H1 (cell line): ENCODE measurements around the gene LTBR. TPM values are rescaled to one million over a fixed set of nuclear protein-coding genes. Genes with fewer than 3 reads are reported as not detected.
A peak's percentile ranks its signal among the peaks of the same experiment; 100 is the strongest.

ENCODE experiments used
- CTCF ChIA-PET: fragments of 300-600 bp; sonication (Branson Sonifier 250); formaldehyde crosslinking; loops from one replicate; lab custom pipeline; 2021; ENCODE audit not compliant: partially characterized antibody; lab: Charles Lee
- POLR2A ChIA-PET: fragments of 300-600 bp; sonication (Branson Sonifier 250); formaldehyde crosslinking; loops from one replicate; lab custom pipeline; 2021; ENCODE audit warnings: inconsistent platforms; ENCODE audit not compliant: partially characterized antibody; lab: Charles Lee
- DNase-seq, 2 experiments: peaks; one replicate each; pipeline versions ENCODE4 v3.0.0 to v3.0.0-alpha.2; 2010 to 2022; ENCODE audit warnings: low spot score in 2 of 2, low read depth in 1 of 2, mixed read lengths in 1 of 2
- FAIRE-seq: peaks from 2 replicates; lab custom pipeline; 2011; peaks lifted over from hg19 to GRCh38; lab: Jason Lieb, UNC
- H2AFZ ChIP-seq: 2 replicates; pipeline ENCODE4 v1.8.1; 2012; ENCODE audit warnings: low read length, inconsistent platforms
- H2AK5ac ChIP-seq: 2 replicates; pipeline ENCODE4 v1.6.1; 2013; ENCODE audit warnings: low read depth, low read length
- H2BK120ac ChIP-seq: replicated peaks from 2 replicates; pipeline ENCODE3; 2013; ENCODE audit warnings: low read depth, low read length, inconsistent platforms
- H2BK12ac ChIP-seq: 2 replicates; pipeline ENCODE4 v1.6.1; 2013; ENCODE audit warnings: low read depth, low read length
- H2BK15ac ChIP-seq: 2 replicates; pipeline ENCODE4 v1.6.1; 2013; ENCODE audit warnings: low read length
- H2BK20ac ChIP-seq: 2 replicates; pipeline ENCODE4 v1.6.1; 2013; ENCODE audit warnings: low read length
- H2BK5ac ChIP-seq: 2 replicates; pipeline ENCODE4 v1.6.1; 2013; ENCODE audit warnings: low read depth, low read length
- H3K14ac ChIP-seq: 2 replicates; pipeline ENCODE4 v1.6.1; 2013; ENCODE audit warnings: inconsistent platforms; ENCODE audit not compliant: insufficient read length
- H3K18ac ChIP-seq: 2 replicates; pipeline ENCODE4 v1.6.1; 2013; ENCODE audit warnings: low read length; ENCODE audit errors: extremely low read depth
- H3K23ac ChIP-seq: 2 replicates; pipeline ENCODE4 v1.6.1; 2013; ENCODE audit warnings: inconsistent platforms; ENCODE audit not compliant: insufficient read length
- H3K23me2 ChIP-seq: 2 replicates; pipeline ENCODE4 v1.6.1; 2013; ENCODE audit warnings: low read depth, low read length
- H3K27ac ChIP-seq: 2 replicates; pipeline ENCODE4 v1.6.1; 2011; ENCODE audit warnings: low read depth, low read length, inconsistent platforms
- H3K27me3 ChIP-seq, 4 experiments: replicated peaks in 1 of 4; 1 replicate in 1 of 4; 2 replicates in 3 of 4; pipeline versions ENCODE4 v1.6.1 to v1.8.1; 2011 to 2013; ENCODE audit warnings: low read length in 3 of 4, mild to moderate bottlenecking in 3 of 4, inconsistent platforms in 2 of 4, mixed read lengths in 2 of 4, moderate library complexity in 1 of 4; ENCODE audit not compliant: control insufficient read depth in 3 of 4, insufficient read depth in 3 of 4; ENCODE audit errors: extremely low read depth in 1 of 4
- H3K36me3 ChIP-seq, 4 experiments: 2 replicates each; pipeline versions ENCODE4 v1.6.1 to v1.8.1; 2011 to 2013; ENCODE audit warnings: mild to moderate bottlenecking in 4 of 4, low read length in 3 of 4, moderate library complexity in 2 of 4, control low read depth in 1 of 4, inconsistent platforms in 1 of 4; ENCODE audit not compliant: insufficient read depth in 4 of 4, control insufficient read depth in 2 of 4
- H3K4ac ChIP-seq: replicated peaks from 2 replicates; pipeline ENCODE3; 2013; ENCODE audit warnings: low read length, low read depth, mixed read lengths, inconsistent platforms; ENCODE audit not compliant: insufficient read length
- H3K4me1 ChIP-seq, 4 experiments: replicated peaks in 1 of 4; 1 replicate in 1 of 4; 2 replicates in 3 of 4; pipeline versions ENCODE4 v1.6.1 to v1.8.1; 2011 to 2013; ENCODE audit warnings: low read length in 3 of 4, inconsistent platforms in 2 of 4, mixed read lengths in 1 of 4; ENCODE audit not compliant: insufficient read depth in 4 of 4, control insufficient read depth in 3 of 4
- H3K4me2 ChIP-seq, 2 experiments: 2 replicates each; pipeline versions ENCODE4 v1.6.1 to v1.8.1; 2011 to 2013; ENCODE audit warnings: low read depth in 2 of 2, low read length in 2 of 2, control low read depth in 1 of 2, inconsistent platforms in 1 of 2, mild to moderate bottlenecking in 1 of 2; ENCODE audit not compliant: insufficient read depth in 1 of 2
- H3K4me3 ChIP-seq, 4 experiments: fragments of 200-600, 300-600 bp in 1 of 4; sonication (generic), shearing (Covaris generic), sonication (Bioruptor Twin) in 1 of 4; 2 replicates each; pipeline versions ENCODE4 v1.5.1 to v1.8.1; 2011 to 2016; ENCODE audit warnings: low read length in 4 of 4, low read depth in 3 of 4, control low read depth in 2 of 4, inconsistent platforms in 2 of 4, mild to moderate bottlenecking in 2 of 4, mixed read lengths in 1 of 4, moderate library complexity in 1 of 4; ENCODE audit not compliant: insufficient read depth in 2 of 4; ENCODE audit errors: extremely low read depth in 1 of 4
- H3K56ac ChIP-seq: replicated peaks from 2 replicates; pipeline ENCODE3; 2013; ENCODE audit warnings: low read depth, mild to moderate bottlenecking, mixed read lengths, low read length, inconsistent platforms; ENCODE audit not compliant: insufficient read length
- H3K79me1 ChIP-seq: 2 replicates; pipeline ENCODE4 v1.6.1; 2013; ENCODE audit warnings: low read depth, low read length, control low read depth
- H3K79me2 ChIP-seq, 2 experiments: 2 replicates each; pipeline versions ENCODE4 v1.6.1 to v1.8.1; 2012 to 2013; ENCODE audit warnings: low read length in 2 of 2, mild to moderate bottlenecking in 2 of 2, inconsistent platforms in 1 of 2; ENCODE audit not compliant: insufficient read depth in 2 of 2, control insufficient read depth in 1 of 2
- H3K9ac ChIP-seq, 4 experiments: replicated peaks in 1 of 4; 1 replicate in 1 of 4; 2 replicates in 3 of 4; pipeline versions ENCODE4 v1.6.1 to v1.8.1; 2011 to 2013; ENCODE audit warnings: low read depth in 3 of 4, low read length in 3 of 4, control low read depth in 2 of 4, mild to moderate bottlenecking in 2 of 4, moderate library complexity in 2 of 4, inconsistent platforms in 1 of 4; ENCODE audit errors: extremely low read depth in 1 of 4
- H3K9me3 ChIP-seq, 2 experiments: 2 replicates each; pipeline versions ENCODE4 v1.6.1 to v1.8.1; 2012 to 2013; ENCODE audit warnings: mild to moderate bottlenecking in 2 of 2, moderate library complexity in 2 of 2, control low read depth in 1 of 2, inconsistent platforms in 1 of 2, low read depth in 1 of 2, low read length in 1 of 2, mixed read lengths in 1 of 2; ENCODE audit not compliant: insufficient read depth in 2 of 2
- H4K20me1 ChIP-seq, 2 experiments: replicated peaks in 1 of 2; 2 replicates each; pipeline versions ENCODE3 to v1.8.1; 2011 to 2013; ENCODE audit warnings: inconsistent platforms in 2 of 2, low read length in 2 of 2, mild to moderate bottlenecking in 1 of 2; ENCODE audit not compliant: insufficient read depth in 2 of 2, control insufficient read depth in 1 of 2
- H4K5ac ChIP-seq: 2 replicates; pipeline ENCODE4 v1.6.1; 2013; ENCODE audit warnings: low read length, low read depth, mixed read lengths, inconsistent platforms; ENCODE audit not compliant: insufficient read length
- H4K8ac ChIP-seq: 2 replicates; pipeline ENCODE4 v1.8.0; 2013; ENCODE audit warnings: mild to moderate bottlenecking, moderate library complexity, low read length, inconsistent platforms; ENCODE audit not compliant: insufficient read depth; ENCODE audit errors: extremely low read depth
- H4K91ac ChIP-seq: replicated peaks from 2 replicates; pipeline ENCODE3; 2013; ENCODE audit warnings: low read length, mixed read lengths, inconsistent platforms; ENCODE audit not compliant: insufficient read length
- ASH2L ChIP-seq: fragments of 200-600, 300-600 bp; sonication (generic); IDR thresholded peaks from one replicate; pipeline ENCODE4 v1.7.1; 2017; ENCODE audit warnings: low read length
- BRCA1 ChIP-seq: IDR thresholded peaks from 2 replicates; pipeline ENCODE4 v1.6.1; 2012; ENCODE audit warnings: low read depth, low read length, improper control_type of control experiment
- CBX8 ChIP-seq: fragments of 300-800, 300-1000 bp; sonication (generic); IDR thresholded peaks from 2 replicates; pipeline ENCODE4 v1.7.1; 2016; ENCODE audit warnings: low read depth, low read length, borderline replicate concordance
- CHD2 ChIP-seq: IDR thresholded peaks from 2 replicates; pipeline ENCODE4 v1.6.1; 2012; ENCODE audit warnings: low read length, improper control_type of control experiment
- KDM5A ChIP-seq: fragments of 200-600 bp; IDR thresholded peaks from 2 replicates; pipeline ENCODE4 v1.7.1; 2012; ENCODE audit warnings: mild to moderate bottlenecking, low read length, inconsistent platforms, mixed read lengths
- NRF1 ChIP-seq: IDR thresholded peaks from 2 replicates; pipeline ENCODE4 v1.6.1; 2011; ENCODE audit warnings: mild to moderate bottlenecking, low read depth, low read length, improper control_type of control experiment
- POU5F1 ChIP-seq: IDR thresholded peaks from 2 replicates; pipeline ENCODE4 v1.6.1; 2011; ENCODE audit warnings: low read depth, mild to moderate bottlenecking, low read length, moderate library complexity
- RBBP5 ChIP-seq: IDR thresholded peaks from 2 replicates; pipeline ENCODE4 v1.7.1; 2012; ENCODE audit warnings: low read depth, mild to moderate bottlenecking, inconsistent platforms, low read length, moderate library complexity, borderline replicate concordance
- SP1 ChIP-seq: IDR thresholded peaks from 2 replicates; pipeline ENCODE4 v1.6.1; 2011; ENCODE audit warnings: low read depth, low read length
- SRF ChIP-seq: IDR thresholded peaks from 2 replicates; pipeline ENCODE4 v1.6.1; 2011; ENCODE audit warnings: mild to moderate bottlenecking, low read depth, low read length, moderate library complexity
- SUZ12 ChIP-seq: fragments of 200-600 bp; sonication (generic); IDR thresholded peaks from 2 replicates; pipeline ENCODE4 v1.6.1; 2012; ENCODE audit warnings: mild to moderate bottlenecking, inconsistent platforms, low read length, moderate library complexity, mixed read lengths
- WGBS, 2 experiments: shearing (Covaris generic) in 1 of 2; methylation state at CpG; one replicate each; pipeline versions ENCODE4 v1.1.6 to v1.1.7; 2013 to 2015; ENCODE audit warnings: low lambda C conversion rate in 2 of 2, mixed read lengths in 2 of 2, inconsistent platforms in 1 of 2, low coverage in 1 of 2, missing lambda C conversion rate in 1 of 2; ENCODE audit not compliant: insufficient replicate concordance in 2 of 2, insufficient coverage in 1 of 2, insufficient read length in 1 of 2; ENCODE audit errors: extremely low coverage in 1 of 2, missing lambda C conversion rate in 1 of 2; 5-methylcytosine and 5-hydroxymethylcytosine counted together
- polyA plus RNA-seq, 7 experiments: library from polyadenylated mRNA; depleted of rRNA in 3 of 7; stranded (reverse) in 5 of 7; unstranded in 2 of 7; fragments of >200 nt in 5 of 7; fragments of 200-250 nt in 2 of 7; gene quantifications; 1 replicate in 5 of 7; 2 replicates in 1 of 7; 4 replicates in 1 of 7; pipeline versions ENCODE4 v1.2.1 to v1.2.3, GENCODE V29; 2011 to 2013; ENCODE audit warnings: missing spikeins in 2 of 7, mixed read lengths in 2 of 7
- total RNA-seq: library from RNA; stranded (reverse); fragmentation: NEBNext Ultra II Directional; extraction: Animal tissue kit (Norgen Biotek cat#: 25700); gene quantifications from 2 replicates; pipeline ENCODE4 v1.2.1, GENCODE V29; 2021
- TF ChIP-seq, protein P1 (sequence below): IDR thresholded peaks from 2 replicates; pipeline ENCODE4 v1.6.1; 2012; ENCODE audit warnings: inconsistent platforms

The LTBR gene
- total and polyA plus RNA-seq, 2 of the 8 experiments (the other 6 are each of a cell fraction or from before 2014, with no cell fraction given) = 5.1 to 6.3 TPM

DNA sequence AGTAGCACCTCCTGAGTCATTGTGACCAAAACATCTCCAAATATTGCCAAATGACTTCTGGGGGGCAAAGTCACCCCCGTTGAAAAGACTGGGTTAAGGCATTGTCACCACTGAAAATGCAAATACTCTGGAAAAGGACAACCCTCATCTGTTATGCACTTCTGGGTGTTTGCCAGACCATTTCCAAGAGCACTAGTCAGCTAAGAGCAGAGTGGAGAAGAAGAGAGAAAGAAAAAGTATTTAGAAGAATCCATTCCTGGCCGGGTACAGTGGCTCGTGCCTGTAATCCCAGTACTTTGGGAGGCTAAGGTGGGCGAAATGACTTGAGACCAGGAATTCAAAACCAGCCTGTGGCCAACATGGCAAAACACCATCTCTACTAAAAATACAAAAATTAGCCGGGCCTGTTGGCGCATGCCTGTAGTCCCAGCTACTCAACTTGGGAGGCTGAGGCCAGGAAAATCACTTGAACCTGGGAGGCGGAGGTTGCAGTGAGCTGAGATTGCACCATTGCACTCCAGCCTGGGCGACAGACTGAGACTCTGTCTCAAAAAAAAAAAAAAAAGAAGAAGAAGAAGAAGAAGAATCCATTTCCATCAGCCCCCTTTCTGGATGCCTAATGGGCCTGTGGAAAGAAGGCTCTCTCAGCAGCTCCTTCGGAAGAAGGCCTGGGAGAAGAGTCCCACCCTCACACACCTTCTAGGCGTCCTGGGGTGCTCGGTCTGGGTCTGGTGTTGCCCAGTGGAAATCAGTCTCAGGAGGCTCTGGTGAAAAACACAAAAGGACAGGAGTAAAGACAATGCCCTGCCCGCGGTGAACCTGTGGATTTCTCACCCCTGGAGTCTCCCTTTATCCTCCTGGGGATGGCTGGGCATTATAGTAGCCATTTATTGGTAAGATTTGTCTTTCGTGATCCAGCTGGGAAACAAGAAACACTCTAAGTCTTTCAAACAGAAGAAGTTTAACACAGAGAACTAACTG lies 3.5 kb upstream of the LTBR start:
- CTCF ChIA-PET = interaction anchor here (0.6 to 3.0 kb wide), 10 partner anchors 9 to 322 kb away, joined by 3 to 19 read pairs (median 5); no protein-coding TSS in a partner anchor
- no peak for FAIRE-seq
- H3K18ac ChIP-seq = peak overlapping the region; percentile 42; the same call in 1 of the 2 replicates
- TF ChIP-seq SRF (no peak), NRF1 (no peak), POU5F1 (no peak), CBX8 (no peak), KDM5A (no peak), ASH2L (no peak), SUZ12 (no peak), RBBP5 (no peak), CHD2 (no peak), SP1 (no peak), BRCA1 (no peak)
- TF ChIP-seq, protein P1, sequence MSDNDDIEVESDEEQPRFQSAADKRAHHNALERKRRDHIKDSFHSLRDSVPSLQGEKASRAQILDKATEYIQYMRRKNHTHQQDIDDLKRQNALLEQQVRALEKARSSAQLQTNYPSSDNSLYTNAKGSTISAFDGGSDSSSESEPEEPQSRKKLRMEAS = no peak

More for the DNA sequence above, 3.5 kb upstream of the LTBR start:
- Histone ChIP-seq H3K23me2 (peaks cover 9% of the 10 kb centered on the region; the same call in 1 of the 2 replicates), H3K4me1 (peaks cover 0 to 47% (median 38%) of the 10 kb centered on the region in 4 experiments; a peak in 6 of 7 replicates), H3K14ac (no peak overlapping the region), H2BK15ac (peak overlapping the region; percentile 33; the same call in 1 of the 2 replicates), H3K27ac (no peak overlapping the region), H3K9me3 (no peaks in the 10 kb centered on the region), H3K56ac (no peak overlapping the region), H3K36me3 (no peaks in the 10 kb centered on the region), H3K79me1 (no peaks in the 10 kb centered on the region), H4K20me1 (no peaks in the 10 kb centered on the region), H4K91ac (no peak overlapping the region), H2BK12ac (no peak overlapping the region; the same call in 1 of the 2 replicates), H2AK5ac (no peak overlapping the region), H2AFZ (no peak overlapping the region), H3K4me3 (no peak overlapping the region), H2BK5ac (no peak overlapping the region), H3K23ac (no peak overlapping the region), H3K9ac (no peak overlapping the region), H4K5ac (no peak overlapping the region), H3K4ac (no peak overlapping the region), H4K8ac (no peak overlapping the region), H3K4me2 (no peak overlapping the region), H2BK20ac (peak overlapping the region; percentile 44; the same call in 1 of the 2 replicates), H3K27me3 (peaks cover 0 to 26% (median 20%) of the 10 kb centered on the region in 4 experiments; a peak in 6 of 7 replicates), H2BK120ac (no peak overlapping the region), H3K79me2 (no peaks in the 10 kb centered on the region)
- WGBS, 2 experiments = 86% methylated on average over 13 of the region's 14 CpGs; no CpG with 5 or more reads in 1 of the 2 experiments
- DNase-seq = no peak
- POLR2A ChIA-PET = interaction anchor here (0.9 to 6.8 kb wide), 10 partner anchors 7 to 90 kb away, joined by 3 to 57 read pairs (median 4); partner anchors contain the start of genes SCNN1A, TAPBPL and VAMP1
